ENCODE data around the gene STIP1. TPM values are rescaled to one million over a fixed set of nuclear protein-coding genes. Genes with fewer than 3 reads are reported as not detected.

STIP1 gene
- total and polyA plus RNA-seq, 2 donors (not counting 3 experiments of a cell fraction or from before 2014, with no cell fraction given): 117 to 226 TPM

DNA sequence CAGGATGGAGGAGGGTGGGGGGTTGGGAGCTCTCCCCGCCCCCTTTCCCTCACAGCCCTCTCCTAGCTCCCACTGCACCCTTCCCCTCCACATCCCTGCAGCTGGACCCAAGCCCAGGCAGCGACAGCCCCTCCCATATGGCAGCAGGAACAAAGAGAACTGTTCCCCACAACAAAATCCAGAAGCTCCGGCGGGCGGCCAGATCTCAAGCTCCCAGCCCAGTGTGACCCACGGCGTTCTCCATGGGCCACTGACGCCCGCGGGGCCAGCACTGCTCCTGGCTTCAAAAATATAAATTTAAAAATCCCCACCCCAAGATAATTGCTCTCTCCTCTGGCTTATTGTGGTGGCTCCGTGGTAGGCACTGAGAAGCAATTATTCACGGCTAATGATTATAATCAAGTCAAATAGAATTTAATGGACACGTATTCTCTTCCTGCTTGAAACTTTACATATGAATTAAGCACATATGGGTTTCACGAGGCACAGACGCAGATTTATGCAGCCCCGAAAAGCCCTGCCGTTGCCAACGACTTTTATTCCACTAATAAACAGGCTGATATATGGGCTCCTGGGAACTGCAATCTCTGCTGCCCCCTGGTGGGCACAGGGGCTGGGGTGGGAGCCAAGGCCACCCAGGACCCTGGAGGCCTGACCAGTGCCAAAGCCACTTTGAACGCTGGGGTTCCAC, 37.6 kb upstream of the STIP1 start:
- Histone ChIP-seq H2AFZ (ENCODE audit: low read depth, low read length) (no peak overlapping the region), H3K4me3 (replicated peaks in 1 of 3; ENCODE audit: insufficient read depth in 1 of 3, low read depth in 1 of 3, low read length in 3 of 3) (no peak overlapping the region), H3K4me1 (ENCODE audit: control insufficient read depth, extremely low read depth, insufficient read depth, low read length) (no peaks in the 10 kb centered on the region), H3K4me2 (ENCODE audit: insufficient read depth, low read length) (peak overlapping the region; percentile 28), H3K9me3 (replicated peaks; ENCODE audit: control insufficient read depth, insufficient read depth, low read length) (no peaks in the 10 kb centered on the region), H3K9ac (replicated peaks; ENCODE audit: extremely low read depth, insufficient read depth, low read length) (no peak overlapping the region), H4K20me1 (replicated peaks; ENCODE audit: control insufficient read depth, extremely low read depth, insufficient read depth, low read length) (no peaks in the 10 kb centered on the region), H3K79me2 (ENCODE audit: control insufficient read depth, insufficient read depth, low read length) (no peaks in the 10 kb centered on the region), H3K9me1 (replicated peaks; ENCODE audit: control insufficient read depth, extremely low read depth, insufficient read depth, low read length) (no peaks in the 10 kb centered on the region), H3K27me3 (ENCODE audit: control insufficient read depth in 2 of 2, insufficient read depth in 2 of 2, low read length in 2 of 2) (no peaks in the 10 kb centered on the region), H3K36me3 (ENCODE audit: control insufficient read depth in 2 of 2, extremely low read depth in 1 of 2, insufficient read depth in 2 of 2, low read length in 2 of 2) (no peaks in the 10 kb centered on the region), H3K27ac (ENCODE audit: insufficient read depth, low read depth, low read length) (no peak overlapping the region)
- DNase-seq (ENCODE audit: low read depth, low spot score) (peak; percentile 73), FAIRE-seq (peak; percentile 93)
- TF ChIP-seq MAX (IDR thresholded peaks at IDR 0.05; ENCODE audit: insufficient read depth, insufficient read length): no peak
- TF ChIP-seq, protein P1, sequence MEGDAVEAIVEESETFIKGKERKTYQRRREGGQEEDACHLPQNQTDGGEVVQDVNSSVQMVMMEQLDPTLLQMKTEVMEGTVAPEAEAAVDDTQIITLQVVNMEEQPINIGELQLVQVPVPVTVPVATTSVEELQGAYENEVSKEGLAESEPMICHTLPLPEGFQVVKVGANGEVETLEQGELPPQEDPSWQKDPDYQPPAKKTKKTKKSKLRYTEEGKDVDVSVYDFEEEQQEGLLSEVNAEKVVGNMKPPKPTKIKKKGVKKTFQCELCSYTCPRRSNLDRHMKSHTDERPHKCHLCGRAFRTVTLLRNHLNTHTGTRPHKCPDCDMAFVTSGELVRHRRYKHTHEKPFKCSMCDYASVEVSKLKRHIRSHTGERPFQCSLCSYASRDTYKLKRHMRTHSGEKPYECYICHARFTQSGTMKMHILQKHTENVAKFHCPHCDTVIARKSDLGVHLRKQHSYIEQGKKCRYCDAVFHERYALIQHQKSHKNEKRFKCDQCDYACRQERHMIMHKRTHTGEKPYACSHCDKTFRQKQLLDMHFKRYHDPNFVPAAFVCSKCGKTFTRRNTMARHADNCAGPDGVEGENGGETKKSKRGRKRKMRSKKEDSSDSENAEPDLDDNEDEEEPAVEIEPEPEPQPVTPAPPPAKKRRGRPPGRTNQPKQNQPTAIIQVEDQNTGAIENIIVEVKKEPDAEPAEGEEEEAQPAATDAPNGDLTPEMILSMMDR (IDR thresholded peaks at IDR 0.05; ENCODE audit: extremely low read depth in 1 of 2, insufficient read depth in 1 of 2, low read depth in 1 of 2, low read length in 2 of 2): peak; percentile 94 to 95
- intact Hi-C loops (cut with micrococcal nuclease): loop anchor here (1.0 to 5.0 kb wide), 5 partner anchors 56 to 381 kb away; partner anchors contain the start of gene RCOR2
- no TSS peak for BruUV-seq (replicated peaks)
- ChIA-PET CTCF (interaction anchor here (0.8 to 4.0 kb wide), 13 partner anchors 9 to 1242 kb away, joined by 3 to 93 read pairs (median 4); partner anchors contain the start of gene ZFTA), POLR2A (no interaction called here)
- dilution Hi-C loops (cut with MboI; ENCODE audit: extremely low pct_ligation_motif_present, low sequenced_read_pairs): no loop called here
